Osteocyte (in vitro differentiated cells): ENCODE measurements around the gene HSD3B7. TPM values are rescaled to one million over a fixed set of nuclear protein-coding genes. Genes with fewer than 3 reads are reported as not detected.
"Not testable (repeated sequence)": the region's sequence is repeated elsewhere in the genome, so short reads cannot be mapped to it uniquely, and the experiment has no call there.

ENCODE experiments used
- DNase-seq: peaks from one replicate; pipeline ENCODE4 v3.0.0; 2021; ENCODE audit warnings: mixed read lengths; ENCODE audit not compliant: unreplicated experiment; ENCODE audit errors: extremely low spot score
- H3K27ac Mint-ChIP-seq: one replicate; pipeline ENCODE4 v1.8.0; 2021; ENCODE audit warnings: mild to moderate bottlenecking, mixed read lengths; ENCODE audit not compliant: unreplicated experiment
- H3K27me3 Mint-ChIP-seq: one replicate; pipeline ENCODE4 v1.8.0; 2021; ENCODE audit warnings: mixed read lengths; ENCODE audit not compliant: unreplicated experiment
- H3K36me3 Mint-ChIP-seq: one replicate; pipeline ENCODE4 v1.8.0; 2021; ENCODE audit warnings: mixed read lengths; ENCODE audit not compliant: unreplicated experiment
- H3K4me1 Mint-ChIP-seq: one replicate; pipeline ENCODE4 v1.8.0; 2021; ENCODE audit warnings: mixed read lengths; ENCODE audit not compliant: unreplicated experiment
- H3K4me3 Mint-ChIP-seq: one replicate; pipeline ENCODE4 v1.8.0; 2021; ENCODE audit warnings: mild to moderate bottlenecking, moderate library complexity, mixed read lengths; ENCODE audit not compliant: unreplicated experiment
- H3K9me3 Mint-ChIP-seq: one replicate; pipeline ENCODE4 v1.8.0; 2021; ENCODE audit warnings: mixed read lengths; ENCODE audit not compliant: unreplicated experiment
- CTCF ChIP-seq: fragments of 200-600 bp; sonication (generic); IDR thresholded peaks from 2 replicates; pipeline ENCODE4 v1.5.0; 2021; ENCODE audit warnings: antibody characterized with exemption, mild to moderate bottlenecking, moderate library complexity
- total RNA-seq: library from RNA; stranded (reverse); gene quantifications from 2 replicates; pipeline ENCODE4 v1.2.1, GENCODE V29; 2021

The HSD3B7 gene
- total RNA-seq, 1 donor from 2014 or later: 7.6 TPM

- H3K4me3 Mint-ChIP-seq: no peak overlapping the region
- DNase-seq: no peak
- no peak for TF ChIP-seq CTCF
- no peaks in the 10 kb centered on the region for H3K9me3 Mint-ChIP-seq
- peaks cover 16% of the 10 kb centered on the region for H3K27me3 Mint-ChIP-seq
- no peak overlapping the region for H3K27ac Mint-ChIP-seq
- no peaks in the 10 kb centered on the region for H3K36me3 Mint-ChIP-seq
- peaks cover 10% of the 10 kb centered on the region for H3K4me1 Mint-ChIP-seq
These were observed 24.1 kb downstream of the HSD3B7 start for GRCh38 chr16:31009120-31009519.

GRCh38 chr16:31009894-31010584 lies 25.0 kb downstream of the HSD3B7 start:
- no peak overlapping the region for H3K27ac Mint-ChIP-seq
- H3K27me3 Mint-ChIP-seq: peaks cover 16% of the 10 kb centered on the region
- TF ChIP-seq CTCF: no peak
- no peak for DNase-seq
- H3K4me3 Mint-ChIP-seq: peak overlapping the region; percentile 71
- H3K36me3 Mint-ChIP-seq: no peaks in the 10 kb centered on the region
- H3K9me3 Mint-ChIP-seq: no peaks in the 10 kb centered on the region
- peaks cover 10% of the 10 kb centered on the region for H3K4me1 Mint-ChIP-seq

DNA sequence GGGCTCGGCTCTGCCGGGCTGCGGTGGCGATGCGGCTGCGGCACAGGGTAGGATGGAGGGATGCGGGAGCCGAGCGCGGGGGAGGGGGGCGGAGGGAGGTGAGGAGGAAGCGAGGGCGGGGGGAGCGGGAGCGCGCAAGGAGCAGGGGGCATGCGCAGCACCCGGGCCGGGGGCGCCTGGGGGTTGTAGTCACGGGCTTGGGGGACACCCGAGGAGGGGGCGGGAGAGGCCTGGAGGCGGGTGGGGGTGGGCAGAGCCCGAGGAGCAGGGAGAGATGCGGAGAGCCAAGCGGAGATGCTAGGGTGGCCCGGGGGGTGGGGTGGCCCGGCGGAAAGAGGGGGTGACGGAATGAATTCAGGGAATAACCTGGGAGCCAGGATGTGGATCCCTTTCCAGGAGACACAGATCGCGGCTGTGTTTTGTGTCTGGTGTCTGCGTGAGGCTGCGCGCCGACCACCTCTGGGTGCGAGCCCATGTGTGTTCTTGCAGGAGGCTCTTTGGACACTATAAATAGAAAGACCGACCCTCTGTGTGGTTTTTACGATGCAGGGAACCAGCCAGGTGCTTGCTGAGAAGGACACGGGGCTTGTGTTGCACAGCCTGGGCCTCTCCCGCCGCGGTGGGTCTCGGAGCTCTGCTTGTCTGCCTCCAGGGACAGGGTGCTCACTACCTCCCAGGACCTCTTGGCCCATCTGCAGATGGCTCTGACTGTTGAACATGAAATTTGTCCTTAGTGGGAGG lies 25.7 kb downstream of the HSD3B7 start, which contains the start of gene STX1B:
TSS of gene STX1B (minus strand) at position 54 of the 741 bp plus-strand sequence. CDS start 242 bp downstream, outside the sequence.
- no peak for DNase-seq
- Mint-ChIP-seq H3K36me3 (no peaks in the 10 kb centered on the region), H3K27ac (no peak within 1 kb of the TSS), H3K9me3 (no peaks in the 10 kb centered on the region), H3K4me1 (peaks cover 10% of the 10 kb centered on the region), H3K4me3 (peak within 1 kb of the TSS; percentile 73), H3K27me3 (peaks cover 16% of the 10 kb centered on the region)
- TF ChIP-seq CTCF: no peak

- not testable (repeated sequence) for H3K4me1 Mint-ChIP-seq, H3K9me3 Mint-ChIP-seq, H3K27ac Mint-ChIP-seq, H3K36me3 Mint-ChIP-seq, DNase-seq
- Mint-ChIP-seq H3K27me3 (peaks cover 16% of the 10 kb centered on the region), H3K4me3 (peak overlapping the region; percentile 73)
These were observed 26.8 kb downstream of the HSD3B7 start for GRCh38 chr16:31011815-31012214.

- H3K27ac Mint-ChIP-seq, H3K9me3 Mint-ChIP-seq, H3K4me1 Mint-ChIP-seq, DNase-seq, H3K36me3 Mint-ChIP-seq, H3K4me3 Mint-ChIP-seq: not testable (repeated sequence)
- H3K27me3 Mint-ChIP-seq: peaks cover 16% of the 10 kb centered on the region
These were observed 28.3 kb downstream of the HSD3B7 start for GRCh38 chr16:31013292-31013691.

GRCh38 chr16:31016018-31016417 lies 31.0 kb downstream of the HSD3B7 start:
- TF ChIP-seq CTCF: no peak
- Mint-ChIP-seq H3K36me3 (no peaks in the 10 kb centered on the region), H3K27me3 (peaks cover 16% of the 10 kb centered on the region), H3K4me3 (no peak overlapping the region), H3K4me1 (peaks cover 2% of the 10 kb centered on the region), H3K27ac (no peak overlapping the region), H3K9me3 (no peaks in the 10 kb centered on the region)
- no peak for DNase-seq

GRCh38 chr16:31017756-31018155 lies 32.7 kb downstream of the HSD3B7 start:
- not testable (repeated sequence) for H3K27me3 Mint-ChIP-seq, H3K4me3 Mint-ChIP-seq, H3K27ac Mint-ChIP-seq, H3K36me3 Mint-ChIP-seq, DNase-seq, H3K4me1 Mint-ChIP-seq, H3K9me3 Mint-ChIP-seq
